Peyer's patch (tissue), 4 donors: ENCODE results near the gene CNTN5.

Experiments
- POLR2A ChIP-seq, 2 donors: fragments of 450-650 bp; IDR thresholded peaks; one replicate each; pipeline ENCODE4 v1.5.1; 2017; ENCODE audit warnings: antibody characterized with exemption in 2 of 2, mild to moderate bottlenecking in 2 of 2, moderate library complexity in 2 of 2
- TF ChIP-seq, protein P1 (sequence below), 6 experiments: fragments of 450-650 bp in 4 of 6; fragments of 200-600 bp in 2 of 6; sonication (generic) in 1 of 6; IDR thresholded peaks; one replicate each; pipeline ENCODE4 v1.5.1; 2017 to 2019; ENCODE audit warnings: antibody characterized with exemption in 6 of 6, mild to moderate bottlenecking in 3 of 6, moderate library complexity in 1 of 6

DNA sequence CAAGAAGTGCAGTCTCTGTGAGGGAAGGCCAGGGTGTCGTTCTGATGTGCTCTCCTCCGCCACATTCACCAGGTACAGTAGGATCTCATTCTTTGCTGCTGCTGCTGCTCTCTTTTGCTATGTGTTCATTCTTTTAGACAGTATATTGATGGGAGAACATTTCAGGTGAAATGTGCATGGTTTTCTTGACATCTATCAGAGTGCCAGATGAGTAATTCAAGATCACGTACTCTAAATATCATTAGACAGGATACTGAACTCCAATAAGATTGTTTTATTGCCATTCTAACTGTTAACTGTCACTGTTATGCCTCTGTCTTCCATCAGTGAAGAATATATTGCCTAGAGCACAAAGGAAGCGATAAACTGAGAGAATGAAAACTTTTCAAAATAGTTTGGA lies 895.3 kb downstream of the CNTN5 start:
- TF ChIP-seq, protein P1, sequence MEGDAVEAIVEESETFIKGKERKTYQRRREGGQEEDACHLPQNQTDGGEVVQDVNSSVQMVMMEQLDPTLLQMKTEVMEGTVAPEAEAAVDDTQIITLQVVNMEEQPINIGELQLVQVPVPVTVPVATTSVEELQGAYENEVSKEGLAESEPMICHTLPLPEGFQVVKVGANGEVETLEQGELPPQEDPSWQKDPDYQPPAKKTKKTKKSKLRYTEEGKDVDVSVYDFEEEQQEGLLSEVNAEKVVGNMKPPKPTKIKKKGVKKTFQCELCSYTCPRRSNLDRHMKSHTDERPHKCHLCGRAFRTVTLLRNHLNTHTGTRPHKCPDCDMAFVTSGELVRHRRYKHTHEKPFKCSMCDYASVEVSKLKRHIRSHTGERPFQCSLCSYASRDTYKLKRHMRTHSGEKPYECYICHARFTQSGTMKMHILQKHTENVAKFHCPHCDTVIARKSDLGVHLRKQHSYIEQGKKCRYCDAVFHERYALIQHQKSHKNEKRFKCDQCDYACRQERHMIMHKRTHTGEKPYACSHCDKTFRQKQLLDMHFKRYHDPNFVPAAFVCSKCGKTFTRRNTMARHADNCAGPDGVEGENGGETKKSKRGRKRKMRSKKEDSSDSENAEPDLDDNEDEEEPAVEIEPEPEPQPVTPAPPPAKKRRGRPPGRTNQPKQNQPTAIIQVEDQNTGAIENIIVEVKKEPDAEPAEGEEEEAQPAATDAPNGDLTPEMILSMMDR (IDR thresholded peaks at IDR 0.05) = no peak
- no peak for TF ChIP-seq POLR2A (IDR thresholded peaks at IDR 0.05)
